NCI-H69 (cell line): ENCODE results near the gene TMUB1.

ENCODE experiments used
- DNase-seq: peaks from one replicate; lab custom pipeline; 2025; lab: John Stamatoyannopoulos, UW

Gene TMUB1

GRCh38 chr7:151103973-151104372, 20.7 kb upstream of the TMUB1 start:
- no peak for DNase-seq

- DNase-seq: no peak
Observed at GRCh38 chr7:151102991-151103390, 19.7 kb upstream of the TMUB1 start.

- DNase-seq: no peak
Observed at GRCh38 chr7:151101621-151102396, 18.5 kb upstream of the TMUB1 start.

- no peak for DNase-seq
Observed at GRCh38 chr7:151100921-151101320, 17.6 kb upstream of the TMUB1 start.

- DNase-seq: no peak
Observed at GRCh38 chr7:151099486-151100211, 16.4 kb upstream of the TMUB1 start.

- DNase-seq: no peak
Observed at GRCh38 chr7:151095828-151096475, 12.7 kb upstream of the TMUB1 start.

GRCh38 chr7:151095123-151095797, 12.0 kb upstream of the TMUB1 start:
- no peak for DNase-seq

GRCh38 chr7:151094675-151095074, 11.4 kb upstream of the TMUB1 start:
- no peak for DNase-seq

GRCh38 chr7:151093748-151094147, 10.5 kb upstream of the TMUB1 start:
- DNase-seq: no peak

- no peak for DNase-seq
Observed at GRCh38 chr7:151091988-151092387, 8.7 kb upstream of the TMUB1 start.

GRCh38 chr7:151091431-151091830, 8.1 kb upstream of the TMUB1 start:
- DNase-seq: peak; percentile 15

- DNase-seq: no peak
Observed at GRCh38 chr7:151091003-151091402, 7.7 kb upstream of the TMUB1 start.

- peak; percentile 89 for DNase-seq
Observed at GRCh38 chr7:151089893-151090730, 6.8 kb upstream of the TMUB1 start.

GRCh38 chr7:151088856-151089699, 5.8 kb upstream of the TMUB1 start:
- peak; percentile 90 for DNase-seq

- peak; percentile 44 for DNase-seq
Observed at GRCh38 chr7:151088019-151088855, 4.9 kb upstream of the TMUB1 start.

- peak; percentile 82 for DNase-seq
Observed at GRCh38 chr7:151087245-151088018, 4.1 kb upstream of the TMUB1 start.

- peak; percentile 71 for DNase-seq
Observed at GRCh38 chr7:151086802-151087244, 3.5 kb upstream of the TMUB1 start.
